ENCODE measurements around the gene NCKAP5. TPM values are rescaled to one million over a fixed set of nuclear protein-coding genes. Genes with fewer than 3 reads are reported as not detected.

Gene NCKAP5
- total and polyA plus RNA-seq, 9 of the 15 experiments (the other 6 are each of a cell fraction or from before 2014, with no cell fraction given): not detected

- TF ChIP-seq PATZ1 (CRISPR knock-in tag; IDR thresholded peaks at IDR 0.05; ENCODE audit: borderline replicate concordance) (no peak), NFIC (IDR thresholded peaks at IDR 0.05) (no peak), ZNF586 (CRISPR knock-in tag; conservative IDR thresholded peaks at IDR 0.05) (no peak), ATF4 (CRISPR knock-in tag; IDR thresholded peaks at IDR 0.05) (no peak), HNRNPUL1 (IDR thresholded peaks at IDR 0.05; ENCODE audit: low read length) (no peak), ZNF263 (CRISPR knock-in tag; IDR thresholded peaks at IDR 0.05; ENCODE audit: borderline replicate concordance) (no peak), RNF2 (IDR thresholded peaks at IDR 0.05) (no peak)
- TF ChIP-seq, protein P1, sequence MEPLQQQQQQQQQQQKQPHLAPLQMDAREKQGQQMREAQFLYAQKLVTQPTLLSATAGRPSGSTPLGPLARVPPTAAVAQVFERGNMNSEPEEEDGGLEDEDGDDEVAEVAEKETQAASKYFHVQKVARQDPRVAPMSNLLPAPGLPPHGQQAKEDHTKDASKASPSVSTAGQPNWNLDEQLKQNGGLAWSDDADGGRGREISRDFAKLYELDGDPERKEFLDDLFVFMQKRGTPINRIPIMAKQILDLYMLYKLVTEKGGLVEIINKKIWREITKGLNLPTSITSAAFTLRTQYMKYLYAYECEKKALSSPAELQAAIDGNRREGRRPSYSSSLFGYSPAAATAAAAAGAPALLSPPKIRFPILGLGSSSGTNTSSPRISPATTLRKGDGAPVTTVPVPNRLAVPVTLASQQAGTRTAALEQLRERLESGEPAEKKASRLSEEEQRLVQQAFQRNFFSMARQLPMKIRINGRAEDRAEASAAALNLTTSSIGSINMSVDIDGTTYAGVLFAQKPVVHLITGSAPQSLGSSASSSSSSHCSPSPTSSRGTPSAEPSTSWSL (CRISPR knock-in tag; IDR thresholded peaks at IDR 0.05; ENCODE audit: borderline replicate concordance): no peak
Observed at GRCh38 chr2:133334923-133335322, 233.3 kb downstream of the NCKAP5 start (continued).

Measured in K562 (cell line).